GM19351 (cell line): ENCODE measurements around the gene SUCLG2.
"Not testable (repeated sequence)": the region's sequence is repeated elsewhere in the genome, so short reads cannot be mapped to it uniquely, and the experiment has no call there.

Experiments used
- ATAC-seq: cut with Tn5 transposase; IDR thresholded peaks from one replicate; pipeline ENCODE4 v1.9.1; 2021; ENCODE audit warnings: mild to moderate bottlenecking, moderate library complexity; ENCODE audit not compliant: unreplicated experiment

SUCLG2 gene

GRCh38 chr3:67564008-67564407 is 90.4 kb downstream of the SUCLG2 start:
- ATAC-seq, result no peak

- ATAC-seq, result no peak
These were observed 92.6 kb downstream of the SUCLG2 start for GRCh38 chr3:67561667-67562394.

DNA sequence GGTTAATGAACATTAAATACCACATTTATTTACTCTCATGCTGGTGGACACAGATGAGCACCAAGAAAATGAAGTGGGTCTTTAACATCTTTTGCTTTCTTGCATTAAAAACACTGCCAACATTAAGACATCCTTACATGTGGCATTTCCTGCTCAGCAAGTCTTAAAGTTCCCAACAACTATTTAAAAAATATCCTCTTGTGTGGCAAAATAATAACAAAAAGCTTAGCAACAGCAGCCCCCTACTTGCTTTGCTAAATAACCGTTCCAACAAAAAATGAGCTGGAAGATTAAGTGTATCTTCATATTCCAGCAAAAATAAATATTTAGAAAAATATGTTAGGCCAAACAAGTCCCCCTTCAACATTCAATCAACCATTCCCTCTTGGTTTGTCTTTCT is 93.1 kb downstream of the SUCLG2 start:
- no peak for ATAC-seq

DNA sequence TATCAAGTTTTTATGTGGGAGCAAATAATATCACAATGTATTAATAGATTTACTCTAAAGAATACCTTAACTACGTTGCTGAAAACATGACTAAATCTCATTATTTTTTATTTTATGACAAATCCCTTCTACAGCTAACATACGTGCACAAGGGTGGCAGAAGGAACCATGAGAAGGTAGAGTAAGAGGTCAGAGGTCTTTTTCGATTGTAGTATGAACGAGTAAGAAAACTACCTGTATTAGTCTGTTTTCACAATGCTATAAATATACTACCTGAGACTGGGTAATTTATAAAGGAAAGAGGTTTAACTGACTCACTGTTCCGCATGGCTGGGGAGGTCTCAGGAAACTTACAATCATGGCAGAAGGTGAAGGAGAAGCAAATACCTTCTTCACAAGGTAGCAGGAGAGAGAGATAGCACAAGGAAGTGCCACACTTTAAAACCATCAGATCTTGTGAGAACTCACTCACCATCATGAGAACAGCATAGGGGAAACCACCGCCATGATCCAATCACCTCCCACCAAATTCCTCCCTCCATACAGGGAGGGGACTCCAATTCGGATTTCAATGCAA is 95.3 kb downstream of the SUCLG2 start:
- no peak for ATAC-seq

- ATAC-seq, result no peak
These were observed 96.0 kb downstream of the SUCLG2 start for GRCh38 chr3:67558426-67558825.

DNA sequence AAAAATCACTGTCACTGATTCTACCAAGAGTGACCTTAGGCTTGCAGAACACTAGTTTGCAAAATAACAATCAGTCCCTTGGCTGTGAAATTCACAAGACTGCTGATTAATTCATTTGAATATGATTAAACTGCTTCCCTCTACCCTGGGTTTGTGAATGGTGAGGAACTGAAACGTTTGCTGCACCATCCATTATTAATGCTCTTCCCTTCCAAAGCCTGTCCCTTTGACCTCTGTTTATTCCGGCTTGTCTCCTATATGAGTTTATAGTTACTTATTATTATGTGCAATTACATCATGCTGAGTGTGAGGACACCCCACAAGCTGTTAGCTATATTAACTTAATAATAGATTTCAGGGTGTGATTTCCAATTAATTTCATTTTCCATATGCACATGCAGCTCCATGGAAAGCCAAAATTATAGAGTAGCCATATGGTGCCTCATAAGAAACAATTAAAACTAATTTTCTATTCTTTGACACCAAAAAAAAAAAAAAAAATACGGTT is 96.5 kb downstream of the SUCLG2 start:
- ATAC-seq, result no peak

GRCh38 chr3:67551361-67552016 is 102.9 kb downstream of the SUCLG2 start:
- ATAC-seq, result no peak

DNA sequence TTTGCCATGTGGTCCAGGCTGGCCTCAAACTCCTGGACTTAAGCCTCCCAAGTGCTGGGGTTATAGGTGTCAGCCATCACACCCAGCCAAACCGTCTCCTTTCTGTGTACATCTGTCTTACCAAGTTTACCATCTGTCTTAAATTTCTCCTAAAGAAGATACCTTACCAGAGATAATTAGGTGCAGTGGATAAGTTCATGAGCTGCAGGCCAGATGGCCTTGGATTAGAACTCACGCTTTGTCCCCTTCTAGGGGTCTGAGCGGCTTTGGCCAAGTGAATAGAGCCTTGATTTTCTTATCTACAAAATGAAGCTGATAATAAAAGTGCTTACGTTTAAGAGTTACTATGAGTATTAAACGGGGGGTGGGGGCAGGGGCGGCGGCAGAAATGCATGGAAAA is 103.9 kb downstream of the SUCLG2 start:
- ATAC-seq, result no peak

- ATAC-seq, result not testable (repeated sequence)
These were observed 111.7 kb downstream of the SUCLG2 start for GRCh38 chr3:67542502-67543250.

DNA sequence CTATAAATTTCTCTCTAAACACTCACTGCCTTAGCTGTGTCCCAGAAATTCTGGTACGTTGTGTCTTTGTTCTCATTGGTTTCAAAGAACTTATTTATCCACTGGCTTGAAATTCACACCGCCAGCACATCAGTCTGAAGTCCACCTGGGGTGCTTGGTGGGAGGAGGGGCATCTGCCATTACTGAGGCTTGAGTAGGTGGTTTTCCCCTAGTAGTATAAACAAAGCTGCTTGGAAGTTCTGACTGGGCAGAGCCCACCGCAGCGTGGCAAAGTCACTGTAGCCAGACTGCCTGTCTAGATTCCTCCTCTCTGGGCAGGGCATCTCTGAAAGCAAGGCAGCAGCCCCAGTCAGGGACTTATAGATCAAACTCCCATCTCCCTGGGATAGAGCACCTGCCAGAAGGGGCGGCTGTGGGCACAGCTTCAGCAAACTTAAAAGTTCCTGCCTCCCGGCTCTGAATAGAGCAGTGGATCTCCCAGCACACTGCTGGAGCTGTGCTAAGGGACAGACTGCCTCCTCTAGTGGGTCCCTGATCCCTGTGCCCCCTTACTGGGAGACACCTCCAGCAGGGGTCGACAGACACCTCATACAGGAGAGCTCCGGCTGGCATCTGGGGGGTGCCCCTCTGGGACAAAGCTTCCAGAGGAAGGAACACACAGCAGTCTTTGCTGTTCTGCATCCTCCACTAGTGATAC is 114.1 kb downstream of the SUCLG2 start:
- ATAC-seq, result no peak

- not testable (repeated sequence) for ATAC-seq
These were observed 117.2 kb downstream of the SUCLG2 start for GRCh38 chr3:67537203-67537602.

GRCh38 chr3:67535006-67535405 is 119.4 kb downstream of the SUCLG2 start:
- ATAC-seq, result no peak

DNA sequence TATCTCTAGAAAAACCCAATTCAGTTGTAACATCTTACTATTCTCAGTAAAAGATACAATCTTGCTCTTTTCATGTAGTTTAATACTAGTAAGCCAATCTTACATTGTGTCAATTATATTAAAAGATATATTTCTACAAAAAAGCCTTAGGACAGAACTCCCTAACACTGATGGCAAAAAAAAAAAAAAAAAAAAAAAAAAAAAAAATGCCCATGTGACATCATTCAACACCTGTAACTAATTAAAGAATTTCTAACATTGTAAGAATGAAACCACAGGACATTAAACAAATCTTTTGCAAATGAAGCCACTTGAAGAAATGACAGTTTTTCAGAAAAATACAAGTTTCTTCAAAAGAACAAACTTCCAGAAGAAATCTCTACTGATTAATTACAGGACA is 119.8 kb downstream of the SUCLG2 start:
- ATAC-seq, result no peak

- no peak for ATAC-seq
These were observed 123.0 kb downstream of the SUCLG2 start for GRCh38 chr3:67531181-67532101.

- peak; percentile 47 for ATAC-seq
These were observed 124.5 kb downstream of the SUCLG2 start for GRCh38 chr3:67529915-67530314.

DNA sequence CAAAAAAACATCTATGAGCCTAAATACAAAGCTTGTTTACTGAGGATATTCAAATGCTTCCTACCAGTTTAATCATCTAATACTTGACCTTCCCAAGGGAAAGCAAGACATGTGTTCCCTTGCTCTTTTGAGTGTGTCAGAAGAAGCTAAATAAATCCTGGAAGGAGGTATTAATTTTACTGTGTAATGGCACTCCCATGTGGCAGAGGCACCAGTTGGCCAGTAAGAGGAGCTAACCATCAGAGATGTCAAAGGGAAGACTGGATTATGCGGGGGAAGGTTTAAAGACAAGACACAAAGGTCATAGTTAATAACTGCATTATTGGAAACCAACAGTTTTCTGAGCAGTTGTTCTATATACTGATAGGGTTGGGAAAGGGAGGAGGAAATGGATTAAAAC is 125.1 kb downstream of the SUCLG2 start:
- no peak for ATAC-seq

DNA sequence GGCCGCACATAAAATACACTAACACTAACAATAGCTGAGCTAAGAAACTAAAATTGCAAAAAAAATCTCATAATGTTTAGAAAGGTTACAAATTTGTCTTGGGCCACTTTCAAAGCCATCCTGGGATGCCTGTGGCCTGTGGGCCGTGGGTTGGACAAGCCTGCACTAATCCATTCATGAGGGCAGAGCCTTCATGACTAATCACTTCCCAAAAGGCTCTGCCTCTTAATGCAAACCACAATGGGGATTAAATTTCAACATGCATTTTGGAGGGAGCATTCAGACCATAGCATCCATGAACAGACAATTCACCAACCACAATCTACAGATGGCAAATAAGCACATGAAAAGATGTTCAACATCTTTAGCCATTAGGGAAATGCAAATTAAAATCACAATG is 128.2 kb downstream of the SUCLG2 start:
- ATAC-seq, result no peak

DNA sequence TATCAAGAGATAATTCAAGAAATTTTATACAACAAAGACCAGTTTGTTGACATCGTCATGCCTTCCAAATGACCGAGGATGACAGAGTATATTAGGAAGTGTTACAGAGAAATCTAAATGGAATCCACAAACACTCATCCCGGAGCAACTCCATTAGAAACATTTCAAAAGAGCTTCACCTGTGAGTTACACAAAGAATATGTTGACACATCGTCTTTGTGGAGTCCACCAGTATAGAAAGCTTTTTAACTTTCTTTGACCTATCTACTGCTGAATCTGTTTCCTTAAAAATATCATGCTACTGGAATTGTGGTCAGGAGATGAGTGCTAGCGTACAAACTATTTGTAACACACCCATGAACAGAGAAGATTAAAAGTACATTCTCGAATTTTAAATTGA is 130.4 kb downstream of the SUCLG2 start:
- no peak for ATAC-seq

GRCh38 chr3:67522081-67522480 is 132.3 kb downstream of the SUCLG2 start:
- ATAC-seq, result no peak
